HG02938 (cell line): ENCODE data around the gene ARF3.

Source experiments
- ATAC-seq: cut with Tn5 transposase; IDR thresholded peaks from one replicate; pipeline ENCODE4 v1.9.1; 2021; ENCODE audit warnings: mild to moderate bottlenecking, moderate library complexity; ENCODE audit not compliant: unreplicated experiment

ARF3 gene

DNA sequence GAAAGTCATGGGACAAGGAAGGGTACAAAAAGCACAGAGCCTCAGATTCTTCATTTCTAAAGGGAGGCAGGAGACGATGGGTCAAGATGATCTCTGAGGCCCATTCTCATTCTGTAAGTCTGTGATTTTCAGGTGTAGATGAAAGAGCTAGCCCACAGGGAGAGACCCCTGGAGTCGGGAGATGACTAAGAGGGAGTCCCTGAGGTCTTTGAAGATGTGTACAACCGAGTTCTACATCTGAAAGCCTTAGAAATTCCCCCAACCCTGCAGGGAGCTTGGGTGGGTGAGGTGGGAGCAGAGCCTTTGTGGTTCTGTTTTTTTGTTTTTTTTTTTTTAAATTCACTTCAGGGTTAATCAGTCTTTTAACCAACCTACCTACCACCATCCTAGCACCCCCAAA lies 11.2 kb upstream of the ARF3 start:
- ATAC-seq = no peak

DNA sequence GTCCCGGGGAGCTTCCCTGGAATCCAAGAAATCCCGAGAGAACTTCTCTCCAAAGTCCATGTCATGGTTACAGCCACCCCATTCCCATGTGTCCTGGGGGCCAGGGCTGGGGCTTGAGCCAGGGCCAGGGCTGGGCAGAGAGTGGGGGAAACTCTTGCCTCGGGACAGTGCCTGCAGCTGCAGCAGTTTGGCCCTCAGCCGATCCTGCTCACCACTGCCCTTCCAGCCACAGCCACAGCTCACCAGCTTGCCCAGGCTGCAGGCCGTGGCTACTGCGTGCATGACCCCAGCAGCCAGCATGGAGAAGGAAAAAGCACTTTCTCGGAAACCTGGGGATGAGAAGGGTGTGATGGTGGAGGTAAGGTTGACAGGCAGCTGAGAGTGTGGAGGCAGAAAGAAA lies 10.7 kb upstream of the ARF3 start:
- ATAC-seq = no peak

DNA sequence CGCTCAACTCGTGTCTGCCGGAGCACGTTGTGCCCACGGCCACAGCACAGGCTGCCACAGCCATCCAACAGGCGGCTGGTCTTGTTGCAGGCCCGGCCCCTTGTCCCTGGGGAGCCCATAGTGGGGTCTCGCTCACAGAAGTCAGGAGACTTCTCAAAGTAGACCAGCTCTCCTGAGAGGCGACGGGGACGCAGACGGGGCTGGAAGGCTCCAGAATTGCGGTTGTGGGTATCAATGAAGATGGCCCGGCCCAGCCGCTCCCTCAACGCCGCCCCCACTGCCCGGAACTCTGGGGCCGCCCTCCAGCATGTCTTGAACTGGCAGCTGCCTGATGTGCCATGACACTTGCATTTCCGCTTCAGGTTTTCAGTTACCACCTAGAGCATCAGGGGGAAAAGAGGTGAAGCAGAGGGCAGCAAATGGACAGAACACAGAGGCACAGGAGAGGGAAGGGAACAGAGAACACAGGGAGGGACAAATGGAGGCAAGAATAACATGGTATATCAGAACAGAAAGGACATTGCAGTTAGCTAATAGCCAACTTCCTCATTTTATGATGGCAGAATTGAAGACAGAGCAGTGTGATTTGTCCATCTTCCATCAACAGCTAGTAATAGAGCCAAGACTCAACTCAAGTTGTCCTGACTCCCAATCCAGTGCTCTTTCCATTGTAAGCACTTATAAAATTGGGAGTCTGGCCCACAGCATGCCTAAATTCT lies 9.0 kb upstream of the ARF3 start:
- ATAC-seq = no peak

DNA sequence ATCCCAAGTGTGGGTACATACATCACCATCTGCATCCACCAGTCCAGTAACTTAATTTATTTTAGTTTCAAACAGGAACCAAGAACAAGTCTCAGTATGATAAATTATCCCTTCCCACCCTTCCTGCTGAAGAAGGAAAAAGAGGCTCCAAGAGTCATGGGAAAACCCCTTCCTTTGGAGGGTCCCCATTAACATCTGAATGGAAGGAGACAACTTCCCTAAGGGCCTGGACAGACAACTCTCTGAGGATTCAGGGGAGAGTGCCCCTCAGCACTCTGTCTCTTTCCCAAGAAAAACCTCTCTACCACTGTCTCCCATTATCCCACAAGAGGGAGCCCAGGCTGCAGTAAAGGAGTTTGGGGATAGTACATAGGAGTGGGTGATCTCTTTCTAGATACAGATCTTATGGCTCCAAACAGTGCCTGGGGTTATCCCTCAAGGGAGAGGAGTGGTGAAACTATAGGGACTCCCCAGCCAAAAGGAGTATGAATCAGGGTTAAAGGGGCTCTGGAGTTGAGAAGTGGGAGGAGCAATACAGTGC lies 8.1 kb upstream of the ARF3 start:
- ATAC-seq = no peak

DNA sequence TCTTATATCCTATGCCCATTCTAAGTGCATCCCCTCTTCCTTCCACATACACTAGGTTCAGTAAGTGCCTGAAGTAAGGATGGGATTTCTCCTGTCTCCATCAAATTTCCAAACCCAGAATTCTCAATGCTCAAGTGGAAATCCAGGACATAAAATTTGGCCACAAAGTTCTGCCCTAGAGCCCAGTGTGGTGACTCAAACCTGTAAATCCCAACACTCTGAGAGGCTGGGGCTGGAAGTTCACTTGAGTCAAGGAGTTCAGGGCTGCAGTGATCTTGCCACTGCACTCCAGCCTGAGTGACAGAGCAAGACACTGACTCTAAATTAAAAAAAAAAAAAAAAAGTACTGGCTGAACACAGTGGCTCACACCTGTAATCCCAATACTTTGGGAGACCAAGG lies 4.5 kb upstream of the ARF3 start:
- no peak for ATAC-seq

DNA sequence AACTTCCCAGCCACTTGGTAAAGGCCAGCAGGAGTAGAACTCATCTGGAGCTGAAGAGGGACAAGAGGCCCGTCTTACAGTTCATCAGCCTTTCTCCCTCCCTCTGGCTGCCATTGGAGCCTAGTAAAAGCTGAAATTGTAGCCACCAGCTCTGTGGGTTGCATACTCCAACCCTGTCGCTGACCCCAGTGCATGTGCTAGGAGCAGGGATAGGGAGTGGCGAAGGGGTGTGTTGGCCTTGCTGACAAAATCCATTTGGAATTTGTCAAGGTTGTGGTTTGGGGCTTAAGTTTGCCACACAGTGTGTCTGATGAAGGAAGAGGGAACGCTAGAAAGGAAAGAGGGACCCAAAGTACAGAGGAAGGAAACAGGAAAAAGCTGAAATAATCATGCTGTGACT lies 4.0 kb upstream of the ARF3 start:
- ATAC-seq = no peak

DNA sequence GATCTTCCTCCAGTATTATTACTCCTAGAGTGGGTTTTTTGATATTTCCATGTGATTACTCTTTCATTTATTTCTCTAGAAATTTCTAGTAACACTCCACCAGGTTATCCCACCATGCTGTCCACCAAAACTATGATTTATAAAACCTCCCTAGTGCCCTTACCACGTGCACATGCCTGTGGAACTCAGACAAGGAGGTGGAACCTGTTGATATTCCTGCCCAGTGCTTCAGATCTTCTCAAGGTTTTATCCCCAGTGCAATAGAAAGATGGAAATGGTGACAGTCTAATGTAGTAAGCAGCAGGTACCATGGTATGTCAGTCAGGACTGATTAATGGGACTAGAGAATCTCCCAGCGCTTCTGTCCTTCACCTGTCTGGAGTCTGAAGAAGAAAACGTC lies 3.5 kb upstream of the ARF3 start:
- no peak for ATAC-seq

DNA sequence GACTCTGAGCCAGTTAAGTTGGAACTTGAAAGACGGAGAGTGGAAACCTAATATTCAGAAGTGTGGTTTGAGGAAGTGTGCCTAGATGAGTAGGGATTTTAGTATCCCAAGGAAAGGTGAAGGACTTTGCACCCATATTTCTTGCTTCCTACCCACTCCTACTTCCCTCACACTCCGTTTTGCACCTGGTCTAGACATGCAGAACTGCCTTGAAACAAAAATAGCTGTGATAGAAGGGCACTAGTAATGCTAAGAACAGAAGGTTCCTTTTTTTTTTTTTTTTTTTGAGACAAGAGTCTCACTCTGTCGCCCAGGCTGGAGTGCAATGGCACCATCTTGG lies 732 bp upstream of the ARF3 start:
- no peak for ATAC-seq

DNA sequence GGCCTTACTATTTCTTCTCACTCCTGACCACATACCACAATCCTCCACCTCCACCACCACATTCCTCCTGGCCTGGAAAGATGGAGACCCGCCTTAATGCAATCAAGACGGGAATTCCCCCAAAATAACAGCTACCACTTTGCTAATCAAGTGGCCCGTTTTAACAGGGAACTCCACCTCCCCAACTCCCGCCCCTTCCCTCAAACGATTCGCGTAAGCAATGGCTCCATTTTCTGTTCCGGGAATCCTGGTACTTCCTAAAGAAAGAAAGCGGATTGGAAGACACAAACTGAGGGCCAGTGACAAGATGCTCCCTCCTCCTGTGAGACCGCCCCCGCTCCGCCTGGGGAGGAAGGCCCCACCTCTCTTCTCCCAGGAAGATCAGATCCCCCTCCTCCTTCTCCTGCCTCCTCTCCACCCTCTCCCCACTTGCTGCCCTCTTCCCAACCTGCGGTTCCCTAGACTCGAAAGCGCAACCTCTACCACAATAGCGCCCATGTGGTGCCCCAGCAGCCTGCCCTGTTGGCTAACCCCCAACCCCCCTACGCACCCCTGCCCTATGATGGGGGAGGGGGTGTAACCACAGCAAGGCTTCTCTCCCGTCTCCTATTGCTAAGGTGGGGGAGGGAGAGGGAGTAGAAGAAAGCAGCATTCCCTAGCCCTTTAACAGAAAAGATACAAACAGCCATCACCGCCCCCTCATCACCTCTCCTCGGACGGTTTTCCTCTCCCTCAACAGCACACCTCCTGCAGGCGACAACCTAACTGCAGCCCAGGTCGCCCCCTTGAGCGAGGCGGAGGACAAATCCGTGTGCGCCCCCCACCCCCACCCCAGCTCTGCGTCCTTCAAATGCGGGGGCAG lies 777 bp downstream of the ARF3 start:
- ATAC-seq = peak; percentile 13

DNA sequence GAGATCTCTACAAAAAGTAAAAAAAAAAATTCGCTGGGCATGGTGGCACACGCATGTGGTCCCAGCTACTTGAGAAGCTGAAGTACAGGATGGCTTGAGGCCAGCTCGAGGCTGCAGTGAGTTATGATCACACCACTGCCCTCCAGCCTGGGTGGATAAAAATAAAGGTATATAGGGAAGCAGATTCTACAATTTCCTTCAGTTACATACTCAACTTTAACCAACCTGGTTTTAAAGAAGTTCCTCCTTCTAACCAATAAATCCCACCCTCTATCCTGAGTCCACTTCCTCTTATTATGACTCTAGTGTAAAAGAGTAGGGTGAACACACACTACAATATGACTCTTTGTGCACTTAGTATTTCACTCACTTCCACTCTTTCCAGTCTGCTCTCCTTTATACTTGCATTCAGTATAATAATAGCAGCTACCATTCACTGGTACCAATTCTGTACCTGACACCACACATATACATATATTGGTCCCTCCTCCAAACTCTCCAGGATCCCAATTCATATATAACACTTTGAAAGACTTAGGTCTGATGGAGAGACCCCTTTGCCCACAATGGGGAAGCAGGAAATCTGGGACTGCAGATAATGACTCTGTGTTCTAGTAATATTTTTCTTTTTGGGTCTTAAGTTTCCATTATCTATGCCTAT lies 2.3 kb downstream of the ARF3 start:
- no peak for ATAC-seq

DNA sequence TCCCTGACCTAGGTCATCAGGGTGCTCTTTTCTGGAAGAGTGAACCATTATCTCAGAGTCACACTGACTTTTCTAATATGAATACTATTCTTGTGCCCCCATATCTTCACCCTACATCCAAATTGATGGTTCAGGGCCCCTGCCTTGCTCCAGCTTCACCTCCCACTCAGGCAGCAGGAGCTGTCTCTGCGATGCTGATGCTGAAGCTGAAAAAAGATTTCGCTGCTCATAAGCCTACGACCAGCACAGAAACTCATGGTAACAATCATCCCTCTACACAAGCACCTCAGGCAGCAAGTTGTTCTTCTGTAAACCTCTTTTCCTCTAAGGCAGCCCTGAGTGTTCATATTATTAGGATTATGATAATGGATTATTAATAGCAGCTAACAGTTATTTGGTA lies 3.2 kb downstream of the ARF3 start:
- ATAC-seq = no peak

DNA sequence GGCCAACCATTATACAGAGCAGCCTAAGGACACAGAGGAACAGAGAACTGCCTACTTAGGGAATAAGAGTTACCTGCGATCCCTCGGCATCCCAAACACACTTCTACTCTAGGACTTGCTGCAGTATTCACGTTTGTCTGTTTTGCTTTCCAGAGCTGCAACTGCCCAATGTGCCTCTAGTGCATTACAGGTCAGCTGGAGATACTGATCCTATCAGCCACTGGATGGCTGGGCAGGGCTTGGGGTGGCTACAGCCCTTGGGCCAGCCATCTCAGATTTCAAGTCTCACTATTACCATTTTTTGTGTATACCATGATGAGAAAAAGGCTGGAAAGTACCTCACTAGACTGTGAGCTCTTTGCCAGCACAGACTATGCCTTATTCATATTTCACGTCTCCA lies 4.6 kb downstream of the ARF3 start:
- ATAC-seq = no peak

DNA sequence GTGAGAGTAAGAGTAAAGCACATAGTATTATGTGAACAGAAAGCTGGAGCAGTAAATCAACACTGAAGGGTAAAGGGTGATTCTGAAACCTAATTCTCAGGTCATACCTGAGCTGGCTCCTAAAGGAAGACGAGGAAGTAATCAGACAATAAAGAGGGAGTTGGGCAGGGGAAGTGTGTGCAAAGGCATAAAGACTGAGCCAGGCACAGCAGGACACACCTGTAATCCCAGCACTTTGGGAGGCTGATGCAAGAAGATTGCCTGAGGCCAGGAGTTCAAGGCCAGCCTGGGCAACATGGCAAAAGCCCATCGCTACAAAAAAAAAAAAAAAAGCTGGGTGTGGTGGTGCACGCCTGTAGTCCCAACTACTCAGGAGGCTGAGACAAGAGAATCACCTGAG lies 9.6 kb downstream of the ARF3 start:
- no peak for ATAC-seq

DNA sequence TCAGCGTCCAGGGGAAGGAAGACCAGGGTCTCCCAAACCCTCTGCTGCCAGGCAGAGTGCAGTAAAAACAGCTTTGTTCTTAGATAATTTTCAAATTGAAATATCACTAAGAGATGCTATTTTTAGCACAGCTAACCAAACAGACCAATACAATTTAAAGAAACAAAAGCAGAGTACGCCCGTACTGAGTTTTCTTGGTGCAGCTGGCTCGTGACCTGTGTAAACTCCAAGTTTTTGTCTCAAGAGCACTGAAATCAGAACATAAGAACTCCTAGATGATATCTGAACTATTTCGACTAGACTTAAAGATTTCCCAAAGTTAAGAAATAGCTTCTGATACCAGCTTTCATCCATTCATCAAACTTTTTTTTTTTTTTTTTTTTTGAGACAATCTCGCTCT lies 10.3 kb downstream of the ARF3 start:
- no peak for ATAC-seq

DNA sequence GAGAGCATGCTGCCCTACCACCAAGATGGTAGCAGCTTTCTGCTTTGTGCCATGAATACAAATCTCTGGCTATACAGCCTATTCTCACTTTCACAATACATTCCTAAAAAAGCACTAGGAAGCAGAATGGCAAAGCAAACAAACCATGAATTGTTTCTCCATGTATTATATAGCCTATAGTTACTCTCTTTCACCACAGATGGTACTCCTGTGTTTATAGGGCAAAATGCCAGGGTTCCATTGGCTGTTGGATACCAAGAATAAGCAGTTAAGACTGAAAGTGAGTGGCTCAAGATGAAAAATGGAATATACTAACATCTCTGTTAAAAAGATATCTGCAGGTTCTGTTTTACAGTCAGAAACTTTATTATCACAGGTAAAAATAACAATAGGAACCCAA lies 11.1 kb downstream of the ARF3 start:
- no peak for ATAC-seq

DNA sequence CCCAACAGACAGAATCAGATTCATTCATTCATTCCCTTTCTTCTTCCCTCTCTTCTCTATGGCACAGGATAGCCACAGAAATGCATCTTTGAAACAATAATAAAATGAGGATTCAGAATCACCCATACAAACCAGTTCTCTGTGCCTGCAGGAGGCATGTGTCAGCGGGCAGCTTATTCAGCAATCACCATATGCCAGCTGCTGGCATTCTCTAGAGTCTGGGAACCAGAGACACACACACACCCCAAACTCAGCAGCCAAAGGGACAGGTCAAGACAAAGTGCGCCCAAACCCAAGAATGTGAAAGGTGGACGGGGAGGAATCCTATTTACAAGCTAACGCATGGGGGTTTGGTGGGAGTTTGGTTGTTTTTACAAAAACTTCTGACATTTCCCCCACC lies 14.1 kb downstream of the ARF3 start:
- ATAC-seq = no peak

DNA sequence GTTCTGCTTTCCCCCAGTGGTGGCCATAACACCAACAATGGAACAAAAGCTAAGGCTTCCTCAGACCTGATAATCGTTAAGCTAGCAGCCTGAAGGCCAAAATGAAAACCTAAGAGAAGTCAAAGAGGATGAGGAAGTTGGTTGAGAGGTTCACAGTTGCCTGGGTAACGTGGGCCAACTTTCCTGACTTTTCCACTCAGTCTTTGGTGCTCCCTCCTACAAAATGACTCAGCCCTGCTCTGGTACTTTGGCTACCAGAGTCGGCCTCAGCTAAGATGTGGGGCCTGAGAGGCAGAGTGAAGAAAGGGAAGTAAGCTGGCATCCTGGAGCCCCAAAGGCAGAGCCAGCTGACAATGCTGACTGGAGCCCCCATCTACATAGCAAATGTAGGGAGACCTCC lies 17.1 kb downstream of the ARF3 start:
- ATAC-seq = no peak

DNA sequence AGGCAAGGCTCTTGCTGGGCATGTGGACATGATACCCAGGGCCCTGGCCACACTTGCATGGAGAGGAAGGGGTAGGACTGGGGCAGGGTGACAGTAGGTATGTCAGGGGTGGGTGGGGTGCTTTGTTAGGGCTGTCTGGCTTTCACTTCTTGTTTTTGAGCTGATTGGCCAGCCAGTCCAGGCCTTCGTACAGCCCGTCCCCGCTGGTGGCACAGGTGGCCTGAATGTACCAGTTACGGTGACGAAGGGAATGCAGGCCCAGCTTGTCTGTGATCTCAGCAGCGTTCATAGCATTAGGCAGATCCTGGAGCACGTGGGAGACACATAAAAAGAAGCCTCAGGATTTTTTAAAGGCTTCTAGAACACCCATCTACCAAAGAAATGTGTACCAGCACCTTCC lies 18.5 kb downstream of the ARF3 start:
- ATAC-seq = no peak

DNA sequence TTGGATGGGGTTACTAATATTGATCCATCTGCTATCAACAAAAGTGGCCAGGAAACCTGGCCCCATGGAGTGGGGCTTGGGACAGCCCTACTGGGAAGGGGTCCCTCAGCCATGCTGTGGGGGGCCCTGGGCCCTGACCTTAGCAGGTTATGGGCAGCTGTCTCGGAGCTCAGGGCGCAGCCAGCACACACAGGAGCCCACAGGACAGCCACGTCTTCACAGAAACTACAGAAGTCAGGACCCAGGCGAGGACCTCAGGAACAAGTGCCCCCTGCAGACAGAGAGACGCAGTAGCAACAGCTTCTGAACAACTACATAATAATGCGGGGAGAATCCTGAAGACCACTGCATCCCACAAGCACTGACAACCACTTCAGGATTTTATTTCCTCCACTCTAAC lies 20.1 kb downstream of the ARF3 start:
- no peak for ATAC-seq

DNA sequence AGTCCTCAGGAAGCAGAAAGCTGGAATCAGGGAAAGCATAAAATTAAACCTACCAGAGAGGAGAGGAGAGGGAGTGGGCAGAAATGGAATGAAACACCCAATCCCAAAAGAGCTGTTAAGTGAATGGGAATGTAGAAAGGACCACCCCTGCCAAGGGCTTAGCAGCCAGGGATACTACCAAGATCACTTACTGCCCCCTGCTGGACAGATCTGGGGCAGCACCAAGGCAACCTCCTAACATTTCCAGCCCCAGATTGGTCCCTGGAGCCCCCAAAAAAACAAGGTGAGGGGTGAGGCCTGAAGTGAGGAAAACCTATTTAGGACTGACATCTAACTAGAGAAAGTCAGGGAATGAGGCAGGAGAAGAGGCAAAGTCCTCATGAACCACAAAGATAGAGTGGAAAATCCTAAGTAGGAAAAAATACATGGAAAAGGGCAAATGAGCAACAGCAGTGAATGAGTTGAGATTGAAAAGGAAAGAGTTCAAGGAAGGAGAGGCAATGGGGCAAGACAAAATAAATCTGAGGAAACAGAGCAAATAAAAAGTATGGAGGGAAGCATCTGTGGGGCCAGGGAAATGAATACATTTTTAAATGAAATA lies 20.8 kb downstream of the ARF3 start:
- no peak for ATAC-seq

DNA sequence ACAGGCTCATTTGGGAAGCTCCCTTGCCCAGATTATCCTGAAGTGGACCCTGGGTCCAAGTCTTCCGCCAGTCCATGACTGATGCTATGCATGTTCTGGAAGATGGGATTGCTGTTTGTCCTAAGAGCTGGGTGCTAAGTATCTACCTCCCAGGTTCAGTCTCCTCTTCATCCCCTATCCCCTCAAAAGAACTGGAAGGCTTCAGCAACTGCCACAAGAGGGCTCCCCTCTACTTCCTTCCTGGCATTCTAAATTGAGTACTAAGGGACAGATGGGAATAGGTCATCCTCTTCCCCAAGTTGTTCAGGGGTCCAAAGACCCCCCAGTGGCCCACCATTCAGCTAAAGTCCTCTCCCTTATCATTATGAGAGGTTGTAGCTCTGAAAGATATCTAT lies 23.0 kb downstream of the ARF3 start:
- ATAC-seq = no peak
